Mucosa of descending colon (tissue), 3 donors: ENCODE data around the gene GALNTL6. TPM values are rescaled to one million over a fixed set of nuclear protein-coding genes. Genes with fewer than 3 reads are reported as not detected.

Source experiments
- ATAC-seq: fragments of 200-7000 bp; cut with Tn5 transposase; one replicate; pipeline ENCODE4 v1.9.1; 2020; ENCODE audit warnings: mild to moderate bottlenecking, moderate library complexity
- DNase-seq, 3 donors: peaks; one replicate each; pipeline ENCODE4 v3.0.0-alpha.2; 2020
- H3K36me3 ChIP-seq: fragments of 200-600 bp; one replicate; pipeline ENCODE4 v1.8.0; 2021; ENCODE audit warnings: low read depth, mild to moderate bottlenecking
- H3K4me1 ChIP-seq: fragments of 200-600 bp; one replicate; pipeline ENCODE4 v1.8.0; 2021; ENCODE audit warnings: low read depth, mild to moderate bottlenecking
- H3K4me3 ChIP-seq: fragments of 200-600 bp; one replicate; pipeline ENCODE4 v1.8.0; 2021; ENCODE audit warnings: mild to moderate bottlenecking
- H3K9me3 ChIP-seq: fragments of 200-600 bp; one replicate; pipeline ENCODE4 v1.8.0; 2021; ENCODE audit warnings: mild to moderate bottlenecking
- intact Hi-C, 2 donors: fragments of 100-400 bp; cut with DNase I in 1 of 2; cut with micrococcal nuclease in 1 of 2; formaldehyde crosslinking; loops; one replicate each; pipeline versions ENCODE4 v1.11.0 to v1.11.1; 2022; cut with DNase I, micrococcal nuclease
- total RNA-seq, 3 donors: library from RNA; stranded (reverse); fragmentation: NEBNext Ultra II Directional in 2 of 3; extraction: Animal tissue kit (Norgen Biotek cat#: 25700) in 2 of 3; gene quantifications; one replicate each; pipeline versions ENCODE4 v1.2.1 to v1.2.4, GENCODE V29; 2021 to 2023
- TF ChIP-seq, protein P1 (sequence below): fragments of 200-600 bp; IDR thresholded peaks from one replicate; pipeline ENCODE4 v1.8.0; 2022; ENCODE audit warnings: antibody characterized with exemption, mild to moderate bottlenecking
- donor health status: DM: no; HTN: no; CAD: no; lungs with moderate emphysema.
- donor health status: DM: no; HTN: no; CAD: no.
- donor health status: DM: no; HTN: yes; CAD: no.

The GALNTL6 gene
- total RNA-seq, 3 donors from 2014 or later = 0.12 to 0.27 (median 0.19) TPM

GRCh38 chr4:172352356-172352755 lies 539.2 kb downstream of the GALNTL6 start:
- TF ChIP-seq, protein P1, sequence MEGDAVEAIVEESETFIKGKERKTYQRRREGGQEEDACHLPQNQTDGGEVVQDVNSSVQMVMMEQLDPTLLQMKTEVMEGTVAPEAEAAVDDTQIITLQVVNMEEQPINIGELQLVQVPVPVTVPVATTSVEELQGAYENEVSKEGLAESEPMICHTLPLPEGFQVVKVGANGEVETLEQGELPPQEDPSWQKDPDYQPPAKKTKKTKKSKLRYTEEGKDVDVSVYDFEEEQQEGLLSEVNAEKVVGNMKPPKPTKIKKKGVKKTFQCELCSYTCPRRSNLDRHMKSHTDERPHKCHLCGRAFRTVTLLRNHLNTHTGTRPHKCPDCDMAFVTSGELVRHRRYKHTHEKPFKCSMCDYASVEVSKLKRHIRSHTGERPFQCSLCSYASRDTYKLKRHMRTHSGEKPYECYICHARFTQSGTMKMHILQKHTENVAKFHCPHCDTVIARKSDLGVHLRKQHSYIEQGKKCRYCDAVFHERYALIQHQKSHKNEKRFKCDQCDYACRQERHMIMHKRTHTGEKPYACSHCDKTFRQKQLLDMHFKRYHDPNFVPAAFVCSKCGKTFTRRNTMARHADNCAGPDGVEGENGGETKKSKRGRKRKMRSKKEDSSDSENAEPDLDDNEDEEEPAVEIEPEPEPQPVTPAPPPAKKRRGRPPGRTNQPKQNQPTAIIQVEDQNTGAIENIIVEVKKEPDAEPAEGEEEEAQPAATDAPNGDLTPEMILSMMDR = no peak
- no peak for DNase-seq
- intact Hi-C loops = no loop called here
- no peaks in the 10 kb centered on the region for H3K36me3 ChIP-seq
- no peak for ATAC-seq
- no peaks in the 10 kb centered on the region for H3K9me3 ChIP-seq
- no peak overlapping the region for H3K4me3 ChIP-seq
- no peaks in the 10 kb centered on the region for H3K4me1 ChIP-seq

DNA sequence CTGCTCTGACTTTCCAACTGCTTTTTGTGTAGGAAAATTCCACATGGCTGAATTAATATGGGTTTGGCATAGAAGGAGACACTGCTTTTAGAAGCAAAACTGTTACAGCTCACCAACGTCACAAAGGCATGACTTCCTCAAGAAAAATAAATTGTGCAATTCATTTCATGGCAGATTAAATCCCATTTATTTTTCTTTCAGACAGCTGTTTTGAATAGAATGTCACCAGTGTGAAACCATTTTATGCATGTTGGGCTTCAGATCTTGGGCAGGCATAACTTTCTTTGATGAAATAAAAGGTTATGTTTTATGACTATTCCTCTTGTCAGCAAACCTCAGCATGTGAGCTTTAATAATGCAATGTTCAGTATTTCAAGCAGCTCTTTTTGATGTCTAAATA lies 542.8 kb downstream of the GALNTL6 start:
- Histone ChIP-seq H3K4me1 (no peaks in the 10 kb centered on the region), H3K36me3 (no peaks in the 10 kb centered on the region), H3K9me3 (no peaks in the 10 kb centered on the region), H3K4me3 (no peak overlapping the region)
- ATAC-seq (no peak), DNase-seq (no peak)
- TF ChIP-seq, protein P1 = no peak
- intact Hi-C loops = no loop called here

DNA sequence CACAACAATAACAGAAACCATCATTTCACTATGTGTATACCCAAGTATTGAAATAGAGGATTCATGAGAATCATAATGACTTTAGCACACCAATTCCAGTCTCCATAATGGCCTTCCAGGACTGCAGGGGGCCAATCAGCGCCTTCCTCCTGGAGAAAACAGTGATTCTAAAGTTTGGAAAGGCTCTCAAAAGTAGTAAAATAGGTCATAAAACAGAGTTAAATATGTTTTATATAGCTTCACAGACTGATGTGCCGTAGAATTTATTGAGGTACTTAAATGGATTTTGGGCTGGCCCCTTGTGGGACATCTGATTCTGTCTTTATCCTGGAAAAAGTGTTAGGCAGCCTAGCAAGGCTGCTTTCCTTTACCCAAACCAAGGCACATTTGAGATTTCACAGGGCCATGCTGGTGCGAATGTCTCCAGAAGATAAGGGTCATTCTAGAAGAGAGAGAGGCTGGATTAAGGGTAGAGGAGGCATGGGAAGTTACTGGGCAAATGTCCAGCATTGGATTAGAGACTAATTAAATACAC lies 543.9 kb downstream of the GALNTL6 start:
- Histone ChIP-seq H3K4me3 (no peak overlapping the region), H3K4me1 (no peaks in the 10 kb centered on the region), H3K36me3 (no peaks in the 10 kb centered on the region), H3K9me3 (no peaks in the 10 kb centered on the region)
- ATAC-seq = no peak
- TF ChIP-seq, protein P1 = no peak
- intact Hi-C loops = no loop called here
- DNase-seq = no peak

DNA sequence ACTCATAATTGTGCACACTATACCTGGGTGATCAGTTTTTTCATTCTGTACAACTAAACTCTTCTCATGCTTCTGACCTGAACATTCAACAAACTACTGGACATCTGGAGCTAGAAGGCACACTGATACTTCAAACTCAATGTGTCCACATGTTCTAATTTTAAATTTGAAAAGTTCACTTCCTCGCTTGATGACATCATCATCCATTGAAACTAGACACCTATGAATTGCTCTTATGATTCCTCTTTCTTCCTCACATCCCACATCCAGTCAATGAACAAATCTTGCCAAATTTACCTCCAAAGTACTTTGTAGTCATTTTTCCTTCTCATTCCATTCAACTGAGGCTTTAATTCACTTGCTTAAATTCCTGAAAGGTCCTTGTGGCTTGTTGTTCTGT lies 549.4 kb downstream of the GALNTL6 start:
- TF ChIP-seq, protein P1 = no peak
- Histone ChIP-seq H3K36me3 (no peaks in the 10 kb centered on the region), H3K4me3 (no peak overlapping the region), H3K4me1 (no peaks in the 10 kb centered on the region), H3K9me3 (no peaks in the 10 kb centered on the region)
- DNase-seq (no peak), ATAC-seq (no peak)
- intact Hi-C loops = no loop called here

DNA sequence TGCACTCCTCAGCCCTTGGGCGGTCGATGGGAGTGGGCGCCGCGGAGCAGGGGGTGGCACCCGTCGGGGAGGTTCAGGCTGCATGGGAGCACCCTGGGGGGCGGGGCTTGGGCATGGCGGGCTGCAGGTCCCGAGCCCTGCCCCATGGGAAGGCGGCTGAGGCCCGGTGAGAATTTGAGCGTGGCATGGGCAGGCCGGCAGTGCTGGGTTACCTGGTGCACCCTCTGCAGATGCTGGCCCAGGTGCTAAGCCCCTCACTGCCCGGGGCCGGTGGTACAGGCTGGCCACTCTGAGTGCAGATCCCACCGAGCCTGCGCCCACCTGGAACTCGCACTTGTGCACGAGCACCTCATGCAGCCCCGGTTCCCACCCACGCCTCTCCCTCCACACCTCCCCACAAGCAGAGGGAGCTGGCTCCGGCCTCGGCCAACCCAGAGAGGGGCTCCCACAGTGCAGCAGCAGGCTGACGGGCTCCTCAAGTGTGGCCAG lies 556.3 kb downstream of the GALNTL6 start:
- no peak overlapping the region for H3K4me3 ChIP-seq
- ATAC-seq = no peak
- TF ChIP-seq, protein P1 = no peak
- no peaks in the 10 kb centered on the region for H3K4me1 ChIP-seq
- DNase-seq = peak in 1 of 3 donors; percentile 46
- H3K36me3 ChIP-seq = no peaks in the 10 kb centered on the region
- intact Hi-C loops = no loop called here
- peaks cover 6% of the 10 kb centered on the region for H3K9me3 ChIP-seq
